Endothelial cell of umbilical vein (primary cell): ENCODE measurements around the gene GFOD1. TPM values are rescaled to one million over a fixed set of nuclear protein-coding genes. Genes with fewer than 3 reads are reported as not detected.

Experiments used
- BruUV-seq: library from RNA; stranded (reverse); fragments of 400-500 nt; replicated peaks from 2 replicates; lab custom pipeline; 2021; lab: Mats Ljungman, UMichigan
- CTCF ChIA-PET: fragments of 300-600, 350-600 bp; sonication (Branson Sonifier 250); formaldehyde crosslinking; loops from one replicate; lab custom pipeline; 2021; ENCODE audit warnings: antibody characterized with exemption, inconsistent platforms; lab: Charles Lee
- POLR2A ChIA-PET: fragments of 300-600, 350-600 bp; sonication (Branson Sonifier 250); formaldehyde crosslinking; loops from one replicate; lab custom pipeline; 2021; ENCODE audit warnings: antibody characterized with exemption, inconsistent platforms; lab: Charles Lee
- DNase-seq: peaks from one replicate; pipeline ENCODE4 v3.0.0-alpha.2; 2011; ENCODE audit warnings: low read depth, low spot score
- FAIRE-seq: peaks from 2 replicates; lab custom pipeline; 2011; peaks lifted over from hg19 to GRCh38; lab: Jason Lieb, UNC
- H2AFZ ChIP-seq: 2 replicates; pipeline ENCODE4 v1.6.0; 2012; ENCODE audit warnings: low read depth, low read length, control low read depth, inconsistent platforms
- H3K27ac ChIP-seq: 2 replicates; pipeline ENCODE4 v1.5.1; 2011; ENCODE audit warnings: low read depth, mild to moderate bottlenecking, control low read depth, low read length, moderate library complexity; ENCODE audit not compliant: insufficient read depth
- H3K27me3 ChIP-seq, 2 experiments: 2 replicates each; pipeline versions ENCODE4 v1.6.0 to v1.6.1; 2011; ENCODE audit warnings: low read length in 2 of 2, mixed read lengths in 1 of 2; ENCODE audit not compliant: control insufficient read depth in 2 of 2, insufficient read depth in 2 of 2
- H3K36me3 ChIP-seq, 2 experiments: 2 replicates in 1 of 2; 3 replicates in 1 of 2; pipeline ENCODE4 v1.5.1; 2011; ENCODE audit warnings: low read length in 2 of 2, mild to moderate bottlenecking in 1 of 2, moderate library complexity in 1 of 2; ENCODE audit not compliant: control insufficient read depth in 2 of 2, insufficient read depth in 2 of 2; ENCODE audit errors: extremely low read depth in 1 of 2
- H3K4me1 ChIP-seq: 3 replicates; pipeline ENCODE4 v1.5.1; 2011; ENCODE audit warnings: mild to moderate bottlenecking, low read length; ENCODE audit not compliant: control insufficient read depth, insufficient read depth; ENCODE audit errors: extremely low read depth
- H3K4me2 ChIP-seq: 2 replicates; pipeline ENCODE4 v1.6.1; 2011; ENCODE audit warnings: low read length, control low read depth, mixed read lengths; ENCODE audit not compliant: insufficient read depth
- H3K4me3 ChIP-seq, 3 experiments: fragments of 200-600 bp in 1 of 3; sonication (generic), shearing (Covaris generic) in 1 of 3; replicated peaks in 1 of 3; 2 replicates each; pipeline ENCODE4 v1.5.1; 2011 to 2016; ENCODE audit warnings: control low read depth in 3 of 3, low read length in 3 of 3, mild to moderate bottlenecking in 2 of 3, inconsistent platforms in 1 of 3, low read depth in 1 of 3, moderate library complexity in 1 of 3; ENCODE audit not compliant: insufficient read depth in 1 of 3
- H3K79me2 ChIP-seq: 2 replicates; pipeline ENCODE4 v1.6.0; 2012; ENCODE audit warnings: low read length, inconsistent platforms; ENCODE audit not compliant: control insufficient read depth, insufficient read depth
- H3K9ac ChIP-seq: replicated peaks from 2 replicates; pipeline ENCODE3; 2011; ENCODE audit warnings: low read length, control low read depth; ENCODE audit not compliant: insufficient read depth; ENCODE audit errors: extremely low read depth
- H3K9me1 ChIP-seq: replicated peaks from 3 replicates; pipeline ENCODE4 v1.6.0; 2011; ENCODE audit warnings: mild to moderate bottlenecking, low read length; ENCODE audit not compliant: control insufficient read depth, insufficient read depth; ENCODE audit errors: extremely low read depth
- H3K9me3 ChIP-seq: replicated peaks from 2 replicates; pipeline ENCODE4 v1.5.1; 2012; ENCODE audit warnings: low read length, inconsistent platforms; ENCODE audit not compliant: control insufficient read depth, insufficient read depth
- H4K20me1 ChIP-seq: replicated peaks from 2 replicates; pipeline ENCODE3; 2011; ENCODE audit warnings: mild to moderate bottlenecking, low read length; ENCODE audit not compliant: control insufficient read depth, insufficient read depth; ENCODE audit errors: extremely low read depth
- CTCF ChIP-seq, 2 donors: IDR thresholded peaks; 1 replicate in 1 of 2; 2 replicates in 1 of 2; pipeline ENCODE4 v1.5.1; 2011; ENCODE audit warnings: low read length in 2 of 2, mild to moderate bottlenecking in 2 of 2, moderate library complexity in 2 of 2, control low read depth in 1 of 2, inconsistent platforms in 1 of 2, low read depth in 1 of 2; ENCODE audit not compliant: insufficient read depth in 1 of 2; ENCODE audit errors: extremely low read depth in 1 of 2
- GATA2 ChIP-seq: IDR thresholded peaks from 2 replicates; pipeline ENCODE4 v1.7.0; 2011; ENCODE audit warnings: low read depth, mild to moderate bottlenecking, moderate library complexity, mixed read lengths, low read length; ENCODE audit not compliant: insufficient read length, insufficient read depth
- JUN ChIP-seq: IDR thresholded peaks from 2 replicates; pipeline ENCODE4 v1.6.1; 2011; ENCODE audit warnings: borderline replicate concordance, low read depth; ENCODE audit not compliant: insufficient read length, insufficient read depth
- POLR2A ChIP-seq: IDR thresholded peaks from 2 replicates; pipeline ENCODE4 v1.6.1; 2012; ENCODE audit warnings: low read depth, mild to moderate bottlenecking, control low read depth, low read length
- dilution Hi-C: fragments of 300-500 bp; cut with MboI; formaldehyde crosslinking; loops from one replicate; pipeline ENCODE4 v1.15.0; 2019; ENCODE audit warnings: low sequenced_read_pairs; ENCODE audit not compliant: extremely low pct_ligation_motif_present
- intact Hi-C: fragments of 100-400 bp; cut with micrococcal nuclease; formaldehyde crosslinking; loops from one replicate; pipeline ENCODE4 v1.10.0; 2022
- polyA plus RNA-seq, 4 experiments: library from polyadenylated mRNA; depleted of rRNA in 3 of 4; stranded (reverse) in 3 of 4; unstranded in 1 of 4; fragments of >200 nt; gene quantifications; 2 replicates each; pipeline versions ENCODE4 v1.2.1 to v1.2.3, GENCODE V29; 2011 to 2012; ENCODE audit warnings: missing spikeins in 1 of 4
- total RNA-seq: library from RNA; stranded (reverse); gene quantifications from 2 replicates; pipeline ENCODE4 v1.2.3, GENCODE V29; 2021

GFOD1 gene
- total and polyA plus RNA-seq, 2 donors (not counting 3 experiments of a cell fraction or from before 2014, with no cell fraction given): 12.1 to 24.1 TPM

DNA sequence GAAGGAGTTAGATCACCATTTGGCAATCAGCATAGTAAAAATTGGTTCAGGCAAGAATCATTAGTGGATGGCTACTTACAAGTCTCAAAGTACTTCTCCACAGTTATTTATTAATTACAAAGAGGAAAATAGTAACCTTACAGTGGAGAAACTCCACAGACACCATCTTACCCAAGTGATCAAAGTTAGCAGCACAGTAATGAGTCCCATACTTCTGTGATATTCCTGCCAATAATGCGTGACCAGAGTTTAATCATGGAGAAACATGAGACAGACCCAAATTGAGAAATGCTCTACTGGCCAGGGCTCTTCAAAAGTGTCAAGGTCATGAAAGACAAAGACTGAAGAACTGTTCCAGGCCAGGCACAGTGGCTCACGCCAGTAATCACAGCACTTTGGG is 168.6 kb downstream of the GFOD1 start:
- POLR2A ChIA-PET: no interaction called here
- H3K36me3 ChIP-seq: peaks cover 12 to 20% of the 10 kb centered on the region in 2 experiments

More for the DNA sequence above, 168.6 kb downstream of the GFOD1 start:
- no peaks in the 10 kb centered on the region for H3K4me1 ChIP-seq
- H3K27me3 ChIP-seq: no peaks in the 10 kb centered on the region
- intact Hi-C loops: no loop called here
- no peaks in the 10 kb centered on the region for H3K79me2 ChIP-seq
- H4K20me1 ChIP-seq: no peaks in the 10 kb centered on the region
- DNase-seq (no peak), FAIRE-seq (no peak)
- no peak overlapping the region for H3K9ac ChIP-seq
- CTCF ChIA-PET: interaction anchor here (0.7 to 1.4 kb wide), 2 partner anchors 124 to 256 kb away, joined by 3 to 4 read pairs; no protein-coding TSS in a partner anchor
- no peak overlapping the region for H2AFZ ChIP-seq
- no peaks in the 10 kb centered on the region for H3K9me3 ChIP-seq
- H3K4me2 ChIP-seq: no peak overlapping the region
- no peaks in the 10 kb centered on the region for H3K9me1 ChIP-seq
- TF ChIP-seq POLR2A: no peak
- TF ChIP-seq CTCF (IDR thresholded peaks at IDR 0.05; ENCODE audit: extremely low read depth in 1 of 2, insufficient read depth in 1 of 2, low read depth in 1 of 2, low read length in 2 of 2): no peak
- no peak for TF ChIP-seq GATA2
- no peak for TF ChIP-seq JUN
- no peak overlapping the region for H3K27ac ChIP-seq
- no peak overlapping the region for H3K4me3 ChIP-seq
- no TSS peak for BruUV-seq
- dilution Hi-C loops: no loop called here
